ENCODE measurements around the gene SON.

- TF ChIP-seq CTCF (IDR thresholded peaks at IDR 0.05) (no peak), POLR2A (IDR thresholded peaks at IDR 0.05) (no peak)
Measured at GRCh38 chr21:33567914-33568313, 25.1 kb downstream of the SON start.
